Hepatocyte (in vitro differentiated cells): ENCODE results near the gene ABR. TPM values are rescaled to one million over a fixed set of nuclear protein-coding genes. Genes with fewer than 3 reads are reported as not detected.

ENCODE experiments used
- DNase-seq: peaks from one replicate; pipeline ENCODE4 v3.0.0-alpha.2; 2016; ENCODE audit warnings: low spot score
- H2AFZ ChIP-seq: fragments of 200-600 bp; sonication (generic); 2 replicates; pipeline ENCODE4 v1.6.0; 2016; ENCODE audit warnings: antibody characterized with exemption, mild to moderate bottlenecking
- H3K27ac ChIP-seq: fragments of 200-600 bp; sonication (generic); 2 replicates; pipeline ENCODE4 v1.5.1; 2016; ENCODE audit warnings: mild to moderate bottlenecking
- H3K27me3 ChIP-seq: fragments of 200-600 bp; sonication (generic); 2 replicates; pipeline ENCODE4 v1.6.1; 2016
- H3K36me3 ChIP-seq: fragments of 200-600 bp; sonication (generic); replicated peaks from 2 replicates; pipeline ENCODE4 v1.5.1; 2016; ENCODE audit warnings: low read depth; ENCODE audit not compliant: insufficient read depth
- H3K4me1 ChIP-seq: fragments of 200-600 bp; sonication (generic); 2 replicates; pipeline ENCODE4 v1.5.1; 2016; ENCODE audit warnings: mild to moderate bottlenecking, moderate library complexity; ENCODE audit not compliant: insufficient read depth
- H3K4me2 ChIP-seq: fragments of 200-600 bp; sonication (generic); 2 replicates; pipeline ENCODE4 v1.6.0; 2016
- H3K4me3 ChIP-seq: fragments of 200-600 bp; sonication (generic); 2 replicates; pipeline ENCODE4 v1.5.1; 2016; ENCODE audit warnings: mild to moderate bottlenecking
- H3K79me2 ChIP-seq: fragments of 200-600 bp; sonication (generic); 2 replicates; pipeline ENCODE4 v1.6.0; 2017; ENCODE audit warnings: mild to moderate bottlenecking
- H3K9me2 ChIP-seq: fragments of 200-600 bp; sonication (generic); replicated peaks from 2 replicates; pipeline ENCODE4 v1.6.0; 2017; ENCODE audit warnings: mild to moderate bottlenecking; ENCODE audit not compliant: insufficient read depth
- H3K9me3 ChIP-seq: fragments of 200-600 bp; sonication (generic); 2 replicates; pipeline ENCODE4 v1.5.1; 2016; ENCODE audit warnings: low read depth, mild to moderate bottlenecking
- H4K20me1 ChIP-seq: fragments of 200-600 bp; sonication (generic); 2 replicates; pipeline ENCODE4 v1.6.0; 2016; ENCODE audit warnings: mild to moderate bottlenecking; ENCODE audit not compliant: insufficient read depth, poor library complexity, severe bottlenecking
- EZH2 ChIP-seq: fragments of 200-600 bp; sonication (generic); IDR thresholded peaks from 2 replicates; pipeline ENCODE4 v1.6.1; 2016; ENCODE audit warnings: antibody characterized with exemption, mild to moderate bottlenecking, borderline replicate concordance
- EZH2phosphoT487 ChIP-seq: fragments of 200-600 bp; sonication (generic); IDR thresholded peaks from one replicate; pipeline ENCODE4 v1.6.1; 2018; ENCODE audit warnings: antibody characterized with exemption, mild to moderate bottlenecking, low read depth, moderate library complexity; ENCODE audit not compliant: unreplicated experiment, severe bottlenecking
- WGBS: methylation state at CpG from one replicate; pipeline ENCODE4 v1.1.6; 2016; ENCODE audit warnings: low lambda C conversion rate; ENCODE audit errors: missing lambda C conversion rate; 5-methylcytosine and 5-hydroxymethylcytosine counted together
- polyA plus RNA-seq: library from polyadenylated mRNA; unstranded; fragments of >200 nt; fragmentation: Nextera tagmentation; extraction: Ambion mirVana; gene quantifications from 2 replicates; pipeline ENCODE4 v1.2.1, GENCODE V29; 2016
- total RNA-seq: library from RNA; depleted of rRNA; stranded (reverse); fragments of >200 nt; gene quantifications from 2 replicates; pipeline ENCODE4 v1.2.3, GENCODE V29; 2014
- TF ChIP-seq, protein P1 (sequence below): fragments of 200-600 bp; sonication (generic); IDR thresholded peaks from 2 replicates; pipeline ENCODE4 v1.5.1; 2016; ENCODE audit warnings: antibody characterized with exemption, mild to moderate bottlenecking; ENCODE audit not compliant: poor library complexity

Gene ABR
- total and polyA plus RNA-seq, 2 experiments from 2014 or later, result 26.8 to 51.5 TPM

DNA sequence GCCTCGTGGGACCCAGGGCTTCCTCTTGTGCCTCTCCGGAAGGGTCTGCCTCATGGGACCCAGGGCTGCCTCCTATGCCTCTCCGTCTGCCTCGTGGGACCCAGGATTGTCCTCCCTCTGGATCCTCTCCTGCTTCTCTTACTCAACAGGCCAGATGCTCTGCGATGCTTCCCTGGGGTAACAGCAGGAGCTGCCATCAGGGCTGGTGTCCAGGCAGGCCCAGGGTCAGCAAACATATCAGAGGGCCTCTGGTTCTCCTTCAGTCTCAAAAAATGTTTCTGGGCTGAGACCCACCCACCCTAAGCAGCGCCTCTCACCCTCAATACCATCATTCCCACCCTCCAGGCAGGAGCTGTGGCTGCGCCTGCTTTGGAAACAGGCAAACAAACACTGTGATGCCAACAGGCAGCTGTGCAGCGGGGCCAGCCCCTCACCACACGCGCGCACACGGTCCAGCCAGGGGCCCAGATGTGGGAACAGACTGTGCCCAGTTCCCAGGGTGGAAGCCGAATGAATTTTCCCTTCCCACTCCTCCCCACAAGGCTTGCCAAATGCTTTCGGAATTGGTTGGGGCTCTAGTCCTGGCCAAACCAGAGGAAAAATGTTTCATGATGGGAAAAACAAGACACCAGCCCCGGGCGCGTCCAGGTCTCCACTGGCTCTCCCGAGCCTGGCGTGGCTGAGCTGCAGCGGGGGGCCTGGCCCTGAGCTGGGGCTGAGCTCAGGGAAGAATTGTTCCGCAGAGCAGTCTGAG lies 171.6 kb downstream of the ABR start:
- no peak overlapping the region for H3K27ac ChIP-seq
- no peaks in the 10 kb centered on the region for H3K9me3 ChIP-seq
- H2AFZ ChIP-seq, result no peak overlapping the region
- DNase-seq, result no peak
- no peak overlapping the region for H3K4me3 ChIP-seq
- no peaks in the 10 kb centered on the region for H3K79me2 ChIP-seq
- H3K4me1 ChIP-seq, result peaks cover 27% of the 10 kb centered on the region
- no peaks in the 10 kb centered on the region for H3K36me3 ChIP-seq
- no peak for TF ChIP-seq EZH2
- TF ChIP-seq, protein P1, sequence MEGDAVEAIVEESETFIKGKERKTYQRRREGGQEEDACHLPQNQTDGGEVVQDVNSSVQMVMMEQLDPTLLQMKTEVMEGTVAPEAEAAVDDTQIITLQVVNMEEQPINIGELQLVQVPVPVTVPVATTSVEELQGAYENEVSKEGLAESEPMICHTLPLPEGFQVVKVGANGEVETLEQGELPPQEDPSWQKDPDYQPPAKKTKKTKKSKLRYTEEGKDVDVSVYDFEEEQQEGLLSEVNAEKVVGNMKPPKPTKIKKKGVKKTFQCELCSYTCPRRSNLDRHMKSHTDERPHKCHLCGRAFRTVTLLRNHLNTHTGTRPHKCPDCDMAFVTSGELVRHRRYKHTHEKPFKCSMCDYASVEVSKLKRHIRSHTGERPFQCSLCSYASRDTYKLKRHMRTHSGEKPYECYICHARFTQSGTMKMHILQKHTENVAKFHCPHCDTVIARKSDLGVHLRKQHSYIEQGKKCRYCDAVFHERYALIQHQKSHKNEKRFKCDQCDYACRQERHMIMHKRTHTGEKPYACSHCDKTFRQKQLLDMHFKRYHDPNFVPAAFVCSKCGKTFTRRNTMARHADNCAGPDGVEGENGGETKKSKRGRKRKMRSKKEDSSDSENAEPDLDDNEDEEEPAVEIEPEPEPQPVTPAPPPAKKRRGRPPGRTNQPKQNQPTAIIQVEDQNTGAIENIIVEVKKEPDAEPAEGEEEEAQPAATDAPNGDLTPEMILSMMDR, result no peak
- TF ChIP-seq EZH2phosphoT487, result no peak
- H3K4me2 ChIP-seq, result no peak overlapping the region
- H4K20me1 ChIP-seq, result no peaks in the 10 kb centered on the region
- no peaks in the 10 kb centered on the region for H3K9me2 ChIP-seq
- 95% methylated on average over 21 of the region's 21 CpGs for WGBS
- no peaks in the 10 kb centered on the region for H3K27me3 ChIP-seq

DNA sequence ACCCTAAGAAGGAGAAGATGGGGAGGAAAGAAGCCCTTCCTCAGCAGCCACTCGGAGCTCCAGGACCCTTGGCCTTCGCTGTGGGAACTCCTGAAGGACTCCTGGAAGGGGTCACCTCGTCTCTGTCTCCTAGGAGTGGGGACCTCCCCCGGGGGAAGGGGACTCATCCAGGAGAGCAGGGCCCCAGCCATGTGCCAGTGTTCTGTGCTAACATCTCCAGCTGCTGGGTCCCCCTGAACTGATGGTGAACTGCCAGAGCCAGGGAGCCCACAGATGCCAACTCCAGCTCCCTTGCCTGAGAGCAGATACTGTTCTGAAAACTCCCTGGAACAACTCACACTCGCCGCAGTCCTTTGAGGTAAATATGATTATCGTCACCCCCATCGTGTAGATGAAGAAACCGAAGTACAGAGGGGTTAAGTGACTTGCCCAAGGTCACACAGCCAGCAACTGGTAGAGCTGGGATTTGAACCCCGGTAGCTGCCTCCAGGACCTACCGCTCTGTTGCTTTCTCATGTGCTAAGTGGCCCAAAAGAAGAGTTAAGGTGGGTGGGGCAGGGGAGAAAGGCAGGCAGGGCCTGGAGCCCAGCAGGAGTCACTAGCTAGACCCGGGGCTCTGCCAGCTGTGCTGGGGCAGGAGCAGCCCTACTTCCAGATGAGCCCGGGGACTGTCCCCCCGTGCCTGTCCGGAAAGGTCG lies 172.3 kb downstream of the ABR start:
- H3K4me2 ChIP-seq, result no peak overlapping the region
- H3K27ac ChIP-seq, result no peak overlapping the region
- peaks cover 34% of the 10 kb centered on the region for H3K4me1 ChIP-seq
- no peak for TF ChIP-seq EZH2
- no peak for TF ChIP-seq EZH2phosphoT487
- TF ChIP-seq, protein P1, result no peak
- no peak overlapping the region for H3K4me3 ChIP-seq
- H3K36me3 ChIP-seq, result no peaks in the 10 kb centered on the region
- H3K9me2 ChIP-seq, result no peaks in the 10 kb centered on the region
- no peak overlapping the region for H2AFZ ChIP-seq
- WGBS, result 95% methylated on average over 16 of the region's 16 CpGs
- H3K9me3 ChIP-seq, result no peaks in the 10 kb centered on the region
- H4K20me1 ChIP-seq, result no peaks in the 10 kb centered on the region
- H3K27me3 ChIP-seq, result no peaks in the 10 kb centered on the region
- H3K79me2 ChIP-seq, result no peaks in the 10 kb centered on the region
- no peak for DNase-seq

DNA sequence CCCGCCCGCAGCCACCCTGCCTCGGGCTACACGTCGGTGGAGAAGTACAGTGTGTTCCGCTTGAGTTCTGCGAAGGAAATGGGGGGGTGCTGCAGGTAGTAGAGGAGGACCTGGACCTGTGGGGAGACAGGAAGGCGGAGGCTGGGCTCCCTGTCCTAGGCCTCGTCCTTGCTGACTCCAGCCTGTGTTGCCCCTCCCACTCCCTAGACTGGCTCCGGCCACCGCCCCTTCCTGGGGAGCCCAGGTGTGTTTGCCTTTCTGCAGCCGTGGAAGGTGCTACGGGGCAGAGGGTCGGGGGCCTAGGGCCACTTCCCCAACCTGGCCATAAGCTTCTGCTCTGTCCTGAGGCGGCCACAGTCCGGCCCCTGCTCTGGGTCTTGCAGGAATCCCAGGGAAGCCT lies 173.7 kb downstream of the ABR start:
- peak overlapping the region; percentile 41 for H3K4me2 ChIP-seq
- peak overlapping the region; percentile 83 for H3K27ac ChIP-seq
- H3K9me2 ChIP-seq, result no peaks in the 10 kb centered on the region
- H3K4me1 ChIP-seq, result peaks cover 48% of the 10 kb centered on the region
- no peaks in the 10 kb centered on the region for H3K36me3 ChIP-seq
- no peak overlapping the region for H2AFZ ChIP-seq
- TF ChIP-seq, protein P1, result no peak
- TF ChIP-seq EZH2 (no peak), EZH2phosphoT487 (no peak)
- no peaks in the 10 kb centered on the region for H4K20me1 ChIP-seq
- H3K4me3 ChIP-seq, result no peak overlapping the region
- 78% methylated on average over 16 of the region's 16 CpGs for WGBS
- no peaks in the 10 kb centered on the region for H3K9me3 ChIP-seq
- DNase-seq, result no peak
- H3K79me2 ChIP-seq, result no peaks in the 10 kb centered on the region
- no peaks in the 10 kb centered on the region for H3K27me3 ChIP-seq
